GM12891 (cell line): ENCODE results near the gene EGFR.

Source experiments
- POLR2A ChIP-seq: IDR thresholded peaks from 2 replicates; pipeline ENCODE4 v1.6.1; 2011; ENCODE audit warnings: low read depth, low read length, control low read depth
- POLR2AphosphoS5 ChIP-seq: IDR thresholded peaks from 2 replicates; pipeline ENCODE4 v1.6.1; 2011; ENCODE audit warnings: low read depth, low read length, control low read depth
- SPI1 ChIP-seq: IDR thresholded peaks from 2 replicates; pipeline ENCODE4 v1.6.1; 2011; ENCODE audit warnings: low read depth, low read length, control low read depth

GRCh38 chr7:55017841-55018240, 976 bp upstream of the EGFR start:
- TF ChIP-seq POLR2AphosphoS5 (no peak), SPI1 (no peak), POLR2A (no peak)
